ENCODE results near the gene MRPL24.

DNA sequence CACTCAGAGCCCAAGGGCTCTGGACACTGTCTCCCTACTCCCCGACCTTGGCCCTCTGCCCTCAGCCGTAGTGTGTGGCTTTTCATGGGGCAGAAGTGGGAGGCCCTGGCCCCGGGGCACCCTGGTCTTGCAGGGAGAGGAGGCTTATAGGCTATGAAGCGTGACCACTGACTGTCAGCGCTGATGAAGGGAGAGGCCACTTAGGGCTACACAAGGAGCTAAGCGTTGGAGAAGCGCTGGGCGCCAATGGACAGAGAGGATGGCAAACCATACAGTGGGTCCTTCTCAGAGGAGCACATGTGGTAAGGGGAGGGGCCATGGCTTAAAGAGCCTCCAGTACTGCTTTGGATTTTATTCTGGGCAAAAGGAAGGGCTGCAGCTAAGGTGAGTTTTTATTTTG, 43.4 kb downstream of the MRPL24 start:
- TF ChIP-seq GABPA (IDR thresholded peaks at IDR 0.05; ENCODE audit: low read depth) = no peak
- TF ChIP-seq, protein P1, sequence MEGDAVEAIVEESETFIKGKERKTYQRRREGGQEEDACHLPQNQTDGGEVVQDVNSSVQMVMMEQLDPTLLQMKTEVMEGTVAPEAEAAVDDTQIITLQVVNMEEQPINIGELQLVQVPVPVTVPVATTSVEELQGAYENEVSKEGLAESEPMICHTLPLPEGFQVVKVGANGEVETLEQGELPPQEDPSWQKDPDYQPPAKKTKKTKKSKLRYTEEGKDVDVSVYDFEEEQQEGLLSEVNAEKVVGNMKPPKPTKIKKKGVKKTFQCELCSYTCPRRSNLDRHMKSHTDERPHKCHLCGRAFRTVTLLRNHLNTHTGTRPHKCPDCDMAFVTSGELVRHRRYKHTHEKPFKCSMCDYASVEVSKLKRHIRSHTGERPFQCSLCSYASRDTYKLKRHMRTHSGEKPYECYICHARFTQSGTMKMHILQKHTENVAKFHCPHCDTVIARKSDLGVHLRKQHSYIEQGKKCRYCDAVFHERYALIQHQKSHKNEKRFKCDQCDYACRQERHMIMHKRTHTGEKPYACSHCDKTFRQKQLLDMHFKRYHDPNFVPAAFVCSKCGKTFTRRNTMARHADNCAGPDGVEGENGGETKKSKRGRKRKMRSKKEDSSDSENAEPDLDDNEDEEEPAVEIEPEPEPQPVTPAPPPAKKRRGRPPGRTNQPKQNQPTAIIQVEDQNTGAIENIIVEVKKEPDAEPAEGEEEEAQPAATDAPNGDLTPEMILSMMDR (IDR thresholded peaks at IDR 0.05; ENCODE audit: insufficient read depth, low read length) = no peak

All from HL-60 (cell line).